Measurements from ENCODE around the gene SLC35F1.

SLC35F1 gene

GRCh38 chr6:118307581-118307980, 400.5 kb downstream of the SLC35F1 start:
- no peak overlapping the region for H3K27ac ChIP-seq (ENCODE audit: low read depth, low read length)
- H3K9ac ChIP-seq (ENCODE audit: low read length in 5 of 5): no peak overlapping the region
- H3K9me3 ChIP-seq (ENCODE audit: control insufficient read depth in 5 of 5, low read length in 5 of 5): peaks cover 0 to 3% (median 0%) of the 10 kb centered on the region in 5 donors
- no peaks in the 10 kb centered on the region for H3K36me3 ChIP-seq (ENCODE audit: control insufficient read depth in 5 of 5, insufficient read depth in 5 of 5, low read length in 5 of 5)
- H3K4me1 ChIP-seq (ENCODE audit: control insufficient read depth in 5 of 5, insufficient read depth in 5 of 5, low read length in 5 of 5): peaks cover 0 to 11% (median 0%) of the 10 kb centered on the region in 5 donors
- H3K4me3 ChIP-seq (ENCODE audit: low read depth in 1 of 5, low read length in 5 of 5): no peak overlapping the region
- H3K27me3 ChIP-seq (ENCODE audit: control insufficient read depth in 5 of 5, insufficient read depth in 4 of 5, low read length in 5 of 5): no peaks in the 10 kb centered on the region

GRCh38 chr6:118309337-118310093, 402.5 kb downstream of the SLC35F1 start:
- Histone ChIP-seq H3K9me3 (ENCODE audit: control insufficient read depth in 5 of 5, low read length in 5 of 5) (no peaks in the 10 kb centered on the region), H3K27ac (ENCODE audit: low read depth, low read length) (no peak overlapping the region), H3K36me3 (ENCODE audit: control insufficient read depth in 5 of 5, insufficient read depth in 5 of 5, low read length in 5 of 5) (no peaks in the 10 kb centered on the region), H3K27me3 (ENCODE audit: control insufficient read depth in 5 of 5, insufficient read depth in 4 of 5, low read length in 5 of 5) (no peaks in the 10 kb centered on the region), H3K4me3 (ENCODE audit: low read depth in 1 of 5, low read length in 5 of 5) (no peak overlapping the region), H3K4me1 (ENCODE audit: control insufficient read depth in 5 of 5, insufficient read depth in 5 of 5, low read length in 5 of 5) (peaks cover 0 to 11% (median 0%) of the 10 kb centered on the region in 5 donors), H3K9ac (ENCODE audit: low read length in 5 of 5) (no peak overlapping the region)

GRCh38 chr6:118313208-118313607, 406.1 kb downstream of the SLC35F1 start:
- no peak overlapping the region for H3K4me3 ChIP-seq (ENCODE audit: low read depth in 1 of 5, low read length in 5 of 5)
- H3K4me1 ChIP-seq (ENCODE audit: control insufficient read depth in 5 of 5, insufficient read depth in 5 of 5, low read length in 5 of 5): peaks cover 3 to 29% (median 21%) of the 10 kb centered on the region in 5 donors
- no peak overlapping the region for H3K9ac ChIP-seq (ENCODE audit: low read length in 5 of 5)
- no peaks in the 10 kb centered on the region for H3K9me3 ChIP-seq (ENCODE audit: control insufficient read depth in 5 of 5, low read length in 5 of 5)
- H3K27me3 ChIP-seq (ENCODE audit: control insufficient read depth in 5 of 5, insufficient read depth in 4 of 5, low read length in 5 of 5): no peaks in the 10 kb centered on the region
- no peak overlapping the region for H3K27ac ChIP-seq (ENCODE audit: low read depth, low read length)
- no peaks in the 10 kb centered on the region for H3K36me3 ChIP-seq (ENCODE audit: control insufficient read depth in 5 of 5, insufficient read depth in 5 of 5, low read length in 5 of 5)

- H3K4me3 ChIP-seq (ENCODE audit: low read depth in 1 of 5, low read length in 5 of 5): no peak overlapping the region
- H3K9ac ChIP-seq (ENCODE audit: low read length in 5 of 5): no peak overlapping the region
- H3K36me3 ChIP-seq (ENCODE audit: control insufficient read depth in 5 of 5, insufficient read depth in 5 of 5, low read length in 5 of 5): no peaks in the 10 kb centered on the region
- H3K9me3 ChIP-seq (ENCODE audit: control insufficient read depth in 5 of 5, low read length in 5 of 5): no peaks in the 10 kb centered on the region
- H3K27ac ChIP-seq (ENCODE audit: low read depth, low read length): no peak overlapping the region
- no peaks in the 10 kb centered on the region for H3K27me3 ChIP-seq (ENCODE audit: control insufficient read depth in 5 of 5, insufficient read depth in 4 of 5, low read length in 5 of 5)
- peaks cover 3 to 35% (median 25%) of the 10 kb centered on the region in 5 donors for H3K4me1 ChIP-seq (ENCODE audit: control insufficient read depth in 5 of 5, insufficient read depth in 5 of 5, low read length in 5 of 5)
Observed at GRCh38 chr6:118313762-118314161, 406.7 kb downstream of the SLC35F1 start.

GRCh38 chr6:118316796-118317384, 409.8 kb downstream of the SLC35F1 start:
- H3K9ac ChIP-seq (ENCODE audit: low read length in 5 of 5): peak overlapping the region in 1 of 5 donors; percentile 10
- peaks cover 3 to 28% (median 20%) of the 10 kb centered on the region in 5 donors for H3K4me1 ChIP-seq (ENCODE audit: control insufficient read depth in 5 of 5, insufficient read depth in 5 of 5, low read length in 5 of 5)
- H3K27me3 ChIP-seq (ENCODE audit: control insufficient read depth in 5 of 5, insufficient read depth in 4 of 5, low read length in 5 of 5): no peaks in the 10 kb centered on the region
- no peaks in the 10 kb centered on the region for H3K9me3 ChIP-seq (ENCODE audit: control insufficient read depth in 5 of 5, low read length in 5 of 5)
- peak overlapping the region in 3 of 5 donors; percentile 9 to 35 (median 11) for H3K4me3 ChIP-seq (ENCODE audit: low read depth in 1 of 5, low read length in 5 of 5)
- H3K36me3 ChIP-seq (ENCODE audit: control insufficient read depth in 5 of 5, insufficient read depth in 5 of 5, low read length in 5 of 5): no peaks in the 10 kb centered on the region
- peak overlapping the region; percentile 81 for H3K27ac ChIP-seq (ENCODE audit: low read depth, low read length)

GRCh38 chr6:118317581-118318563, 410.8 kb downstream of the SLC35F1 start:
- Histone ChIP-seq H3K4me1 (ENCODE audit: control insufficient read depth in 5 of 5, insufficient read depth in 5 of 5, low read length in 5 of 5) (peaks cover 3 to 28% (median 20%) of the 10 kb centered on the region in 5 donors), H3K27me3 (ENCODE audit: control insufficient read depth in 5 of 5, insufficient read depth in 4 of 5, low read length in 5 of 5) (no peaks in the 10 kb centered on the region), H3K9ac (ENCODE audit: low read length in 5 of 5) (peak overlapping the region in 1 of 5 donors; percentile 10), H3K36me3 (ENCODE audit: control insufficient read depth in 5 of 5, insufficient read depth in 5 of 5, low read length in 5 of 5) (no peaks in the 10 kb centered on the region), H3K27ac (ENCODE audit: low read depth, low read length) (peak overlapping the region; percentile 81), H3K9me3 (ENCODE audit: control insufficient read depth in 5 of 5, low read length in 5 of 5) (no peaks in the 10 kb centered on the region), H3K4me3 (ENCODE audit: low read depth in 1 of 5, low read length in 5 of 5) (peak overlapping the region in 3 of 5 donors; percentile 9 to 35 (median 11))

GRCh38 chr6:118318648-118319047, 411.6 kb downstream of the SLC35F1 start:
- Histone ChIP-seq H3K4me1 (ENCODE audit: control insufficient read depth in 5 of 5, insufficient read depth in 5 of 5, low read length in 5 of 5) (peaks cover 3 to 28% (median 20%) of the 10 kb centered on the region in 5 donors), H3K4me3 (ENCODE audit: low read depth in 1 of 5, low read length in 5 of 5) (no peak overlapping the region), H3K27ac (ENCODE audit: low read depth, low read length) (peak overlapping the region; percentile 81), H3K9me3 (ENCODE audit: control insufficient read depth in 5 of 5, low read length in 5 of 5) (no peaks in the 10 kb centered on the region), H3K9ac (ENCODE audit: low read length in 5 of 5) (no peak overlapping the region), H3K36me3 (ENCODE audit: control insufficient read depth in 5 of 5, insufficient read depth in 5 of 5, low read length in 5 of 5) (no peaks in the 10 kb centered on the region), H3K27me3 (ENCODE audit: control insufficient read depth in 5 of 5, insufficient read depth in 4 of 5, low read length in 5 of 5) (no peaks in the 10 kb centered on the region)

- Histone ChIP-seq H3K4me3 (ENCODE audit: low read depth in 1 of 5, low read length in 5 of 5) (no peak overlapping the region), H3K36me3 (ENCODE audit: control insufficient read depth in 5 of 5, insufficient read depth in 5 of 5, low read length in 5 of 5) (no peaks in the 10 kb centered on the region), H3K9me3 (ENCODE audit: control insufficient read depth in 5 of 5, low read length in 5 of 5) (no peaks in the 10 kb centered on the region), H3K9ac (ENCODE audit: low read length in 5 of 5) (no peak overlapping the region), H3K27ac (ENCODE audit: low read depth, low read length) (no peak overlapping the region), H3K4me1 (ENCODE audit: control insufficient read depth in 5 of 5, insufficient read depth in 5 of 5, low read length in 5 of 5) (peaks cover 3 to 28% (median 20%) of the 10 kb centered on the region in 5 donors), H3K27me3 (ENCODE audit: control insufficient read depth in 5 of 5, insufficient read depth in 4 of 5, low read length in 5 of 5) (no peaks in the 10 kb centered on the region)
Observed at GRCh38 chr6:118319416-118319815, 412.4 kb downstream of the SLC35F1 start.

- no peak overlapping the region for H3K4me3 ChIP-seq (ENCODE audit: low read depth in 1 of 5, low read length in 5 of 5)
- no peak overlapping the region for H3K27ac ChIP-seq (ENCODE audit: low read depth, low read length)
- no peaks in the 10 kb centered on the region for H3K36me3 ChIP-seq (ENCODE audit: control insufficient read depth in 5 of 5, insufficient read depth in 5 of 5, low read length in 5 of 5)
- peaks cover 3 to 28% (median 20%) of the 10 kb centered on the region in 5 donors for H3K4me1 ChIP-seq (ENCODE audit: control insufficient read depth in 5 of 5, insufficient read depth in 5 of 5, low read length in 5 of 5)
- no peaks in the 10 kb centered on the region for H3K9me3 ChIP-seq (ENCODE audit: control insufficient read depth in 5 of 5, low read length in 5 of 5)
- H3K27me3 ChIP-seq (ENCODE audit: control insufficient read depth in 5 of 5, insufficient read depth in 4 of 5, low read length in 5 of 5): no peaks in the 10 kb centered on the region
- H3K9ac ChIP-seq (ENCODE audit: low read length in 5 of 5): no peak overlapping the region
Observed at GRCh38 chr6:118319894-118320649, 413.0 kb downstream of the SLC35F1 start.

Measured in subcutaneous abdominal adipose tissue (tissue), 5 donors.